C4-2B (cell line): ENCODE results near the gene CFAP77.

ENCODE experiments used
- H3K27ac ChIP-seq: fragments of 450-650 bp; 2 replicates; pipeline ENCODE4 v1.5.1; 2017
- CTCF ChIP-seq: fragments of 450-650 bp; conservative IDR thresholded peaks from 2 replicates; pipeline ENCODE4 v1.5.1; 2017; ENCODE audit warnings: mild to moderate bottlenecking
- ZFX ChIP-seq: fragments of 450-650 bp; IDR thresholded peaks from 2 replicates; pipeline ENCODE4 v1.6.1; 2017

CFAP77 gene

GRCh38 chr9:132391449-132391848, 18.6 kb upstream of the CFAP77 start:
- H3K27ac ChIP-seq: no peak overlapping the region
- TF ChIP-seq CTCF: no peak
- TF ChIP-seq ZFX: no peak

- TF ChIP-seq ZFX (no peak), CTCF (no peak)
- no peak overlapping the region for H3K27ac ChIP-seq
These were observed 14.5 kb upstream of the CFAP77 start for GRCh38 chr9:132395560-132395959.

GRCh38 chr9:132401824-132402223, 8.2 kb upstream of the CFAP77 start:
- no peak overlapping the region for H3K27ac ChIP-seq

GRCh38 chr9:132404228-132404881, 5.7 kb upstream of the CFAP77 start:
- TF ChIP-seq ZFX: no peak
- no peak for TF ChIP-seq CTCF
- no peak overlapping the region for H3K27ac ChIP-seq

More at GRCh38 chr9:132401824-132402223, 8.2 kb upstream of the CFAP77 start:
- no peak for TF ChIP-seq CTCF
- TF ChIP-seq ZFX: no peak

- peak within 1 kb of the TSS; percentile 75 for H3K27ac ChIP-seq
- no peak for TF ChIP-seq CTCF
- peak; percentile 46; the same call in 1 of the 2 replicates for TF ChIP-seq ZFX
These were observed 3.4 kb upstream of the CFAP77 start, which contains the start of gene TTF1 for GRCh38 chr9:132406554-132407122. Gene TTF1, minus strand, starts transcription at chr9:132406840. Its CDS starts 4,019 bp downstream, at chr9:132402821.

- no peak for TF ChIP-seq CTCF
- TF ChIP-seq ZFX: no peak
These were observed 2.8 kb upstream of the CFAP77 start for GRCh38 chr9:132407196-132407595.

GRCh38 chr9:132408521-132408920, 1.5 kb upstream of the CFAP77 start:
- peak overlapping the region; percentile 9; the same call in 1 of the 2 replicates for H3K27ac ChIP-seq
- TF ChIP-seq ZFX (no peak), CTCF (no peak)

More at GRCh38 chr9:132407196-132407595, 2.8 kb upstream of the CFAP77 start:
- peak overlapping the region; percentile 75 for H3K27ac ChIP-seq
